Osteocyte (in vitro differentiated cells): ENCODE data around the gene SAPCD2. TPM values are rescaled to one million over a fixed set of nuclear protein-coding genes. Genes with fewer than 3 reads are reported as not detected.

ENCODE experiments used
- DNase-seq: peaks from one replicate; pipeline ENCODE4 v3.0.0; 2021; ENCODE audit warnings: mixed read lengths; ENCODE audit not compliant: unreplicated experiment; ENCODE audit errors: extremely low spot score
- H3K27ac Mint-ChIP-seq: one replicate; pipeline ENCODE4 v1.8.0; 2021; ENCODE audit warnings: mild to moderate bottlenecking, mixed read lengths; ENCODE audit not compliant: unreplicated experiment
- H3K27me3 Mint-ChIP-seq: one replicate; pipeline ENCODE4 v1.8.0; 2021; ENCODE audit warnings: mixed read lengths; ENCODE audit not compliant: unreplicated experiment
- H3K36me3 Mint-ChIP-seq: one replicate; pipeline ENCODE4 v1.8.0; 2021; ENCODE audit warnings: mixed read lengths; ENCODE audit not compliant: unreplicated experiment
- H3K4me1 Mint-ChIP-seq: one replicate; pipeline ENCODE4 v1.8.0; 2021; ENCODE audit warnings: mixed read lengths; ENCODE audit not compliant: unreplicated experiment
- H3K4me3 Mint-ChIP-seq: one replicate; pipeline ENCODE4 v1.8.0; 2021; ENCODE audit warnings: mild to moderate bottlenecking, moderate library complexity, mixed read lengths; ENCODE audit not compliant: unreplicated experiment
- H3K9me3 Mint-ChIP-seq: one replicate; pipeline ENCODE4 v1.8.0; 2021; ENCODE audit warnings: mixed read lengths; ENCODE audit not compliant: unreplicated experiment
- CTCF ChIP-seq: fragments of 200-600 bp; sonication (generic); IDR thresholded peaks from 2 replicates; pipeline ENCODE4 v1.5.0; 2021; ENCODE audit warnings: antibody characterized with exemption, mild to moderate bottlenecking, moderate library complexity
- total RNA-seq: library from RNA; stranded (reverse); gene quantifications from 2 replicates; pipeline ENCODE4 v1.2.1, GENCODE V29; 2021

SAPCD2 gene
- total RNA-seq, 1 donor from 2014 or later, result 3.1 TPM

- Mint-ChIP-seq H3K27ac (no peak overlapping the region), H3K4me1 (peaks cover 12% of the 10 kb centered on the region), H3K36me3 (no peaks in the 10 kb centered on the region), H3K27me3 (no peaks in the 10 kb centered on the region), H3K4me3 (no peak overlapping the region), H3K9me3 (no peaks in the 10 kb centered on the region)
- no peak for TF ChIP-seq CTCF
- DNase-seq, result no peak
Measured at GRCh38 chr9:137030538-137031527, 39.5 kb downstream of the SAPCD2 start.

GRCh38 chr9:137030006-137030405 lies 40.4 kb downstream of the SAPCD2 start:
- peaks cover 12% of the 10 kb centered on the region for H3K4me1 Mint-ChIP-seq
- no peak overlapping the region for H3K27ac Mint-ChIP-seq
- no peak overlapping the region for H3K4me3 Mint-ChIP-seq
- H3K36me3 Mint-ChIP-seq, result no peaks in the 10 kb centered on the region
- no peak for DNase-seq
- H3K27me3 Mint-ChIP-seq, result no peaks in the 10 kb centered on the region
- no peak for TF ChIP-seq CTCF
- no peaks in the 10 kb centered on the region for H3K9me3 Mint-ChIP-seq

GRCh38 chr9:137029058-137029936 lies 41.1 kb downstream of the SAPCD2 start:
- peak; percentile 85 for TF ChIP-seq CTCF
- H3K27ac Mint-ChIP-seq, result no peak overlapping the region
- H3K4me1 Mint-ChIP-seq, result peaks cover 12% of the 10 kb centered on the region
- DNase-seq, result peak; percentile 93
- H3K9me3 Mint-ChIP-seq, result no peaks in the 10 kb centered on the region
- no peaks in the 10 kb centered on the region for H3K27me3 Mint-ChIP-seq
- peak overlapping the region; percentile 69 for H3K4me3 Mint-ChIP-seq
- no peaks in the 10 kb centered on the region for H3K36me3 Mint-ChIP-seq

GRCh38 chr9:137028263-137029057 lies 41.9 kb downstream of the SAPCD2 start:
- H3K4me1 Mint-ChIP-seq, result peaks cover 12% of the 10 kb centered on the region
- no peaks in the 10 kb centered on the region for H3K27me3 Mint-ChIP-seq
- no peak overlapping the region for H3K27ac Mint-ChIP-seq
- H3K9me3 Mint-ChIP-seq, result no peaks in the 10 kb centered on the region
- no peaks in the 10 kb centered on the region for H3K36me3 Mint-ChIP-seq
- DNase-seq, result no peak
- peak; percentile 4 for TF ChIP-seq CTCF
- H3K4me3 Mint-ChIP-seq, result peak overlapping the region; percentile 69
